Measurements from ENCODE around the gene KRT36.

Gene KRT36

DNA sequence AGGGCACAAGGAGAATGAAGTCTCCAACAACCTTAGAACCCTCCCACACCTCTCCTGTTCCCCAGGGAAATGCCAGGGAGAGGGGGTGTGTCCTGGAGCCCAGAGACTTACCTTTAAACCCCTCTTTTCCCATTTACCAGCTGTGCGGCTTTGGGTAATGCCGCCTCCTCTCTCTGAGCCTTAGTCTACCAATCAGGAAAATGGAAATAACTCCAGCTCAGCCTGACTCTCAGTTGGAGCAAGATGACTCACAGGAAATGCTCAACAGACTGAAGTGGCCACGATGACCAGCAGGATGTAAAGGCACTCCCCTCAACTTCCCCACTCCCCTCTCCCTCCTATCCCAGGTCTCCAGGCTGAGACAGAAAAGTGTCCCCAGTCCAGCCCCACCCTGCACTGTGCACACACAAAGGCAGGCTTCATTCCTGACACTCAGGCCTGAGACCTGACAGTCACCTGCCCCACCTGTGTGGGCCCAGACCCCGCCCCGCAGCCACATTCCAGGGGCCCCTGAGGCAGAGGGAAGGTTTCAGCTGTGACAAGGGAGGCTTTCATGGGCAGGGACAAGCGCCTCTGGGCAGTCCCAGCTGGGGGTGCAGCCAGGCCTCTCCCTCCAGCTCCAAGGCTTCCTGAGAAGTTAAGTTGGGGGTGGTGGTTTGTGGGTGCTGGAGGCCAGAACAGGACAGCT is 32.0 kb upstream of the KRT36 start:
- no peak for DNase-seq (ENCODE audit: low read depth)

DNA sequence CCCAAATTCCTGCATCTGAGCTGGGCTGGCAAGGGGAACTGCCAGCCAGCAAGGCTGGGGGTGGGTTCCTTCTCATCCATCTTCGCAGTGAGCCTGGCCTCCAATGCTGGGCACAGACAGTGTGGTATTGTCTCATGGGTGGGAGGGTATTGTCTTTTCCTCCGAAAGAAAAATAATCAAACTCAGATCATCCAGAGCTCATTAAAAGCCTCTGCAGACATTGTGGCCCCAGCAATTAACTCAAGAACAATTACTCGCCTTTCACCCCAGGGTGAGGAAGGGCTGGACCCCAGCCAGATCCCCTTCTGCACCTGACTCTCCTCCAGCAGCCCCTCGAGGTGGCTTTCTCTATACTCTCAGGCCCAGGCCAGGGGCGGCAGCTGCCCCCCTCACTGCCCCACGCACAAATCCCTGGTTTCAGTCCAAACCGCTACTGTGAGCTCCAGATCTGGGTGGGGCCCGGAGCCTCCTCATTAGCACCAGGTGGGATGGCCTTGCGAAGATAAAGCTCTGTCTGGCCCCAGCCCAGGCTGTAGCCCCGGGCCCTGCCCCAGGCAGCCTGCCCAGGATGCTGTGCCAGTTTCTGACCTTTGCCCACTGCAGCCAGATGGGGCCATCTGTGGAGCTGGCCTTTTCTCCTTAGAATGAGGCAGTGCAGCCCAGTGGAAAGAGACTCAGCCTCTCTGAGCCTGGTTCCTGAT is 31.3 kb upstream of the KRT36 start:
- DNase-seq (ENCODE audit: low read depth), result no peak

DNA sequence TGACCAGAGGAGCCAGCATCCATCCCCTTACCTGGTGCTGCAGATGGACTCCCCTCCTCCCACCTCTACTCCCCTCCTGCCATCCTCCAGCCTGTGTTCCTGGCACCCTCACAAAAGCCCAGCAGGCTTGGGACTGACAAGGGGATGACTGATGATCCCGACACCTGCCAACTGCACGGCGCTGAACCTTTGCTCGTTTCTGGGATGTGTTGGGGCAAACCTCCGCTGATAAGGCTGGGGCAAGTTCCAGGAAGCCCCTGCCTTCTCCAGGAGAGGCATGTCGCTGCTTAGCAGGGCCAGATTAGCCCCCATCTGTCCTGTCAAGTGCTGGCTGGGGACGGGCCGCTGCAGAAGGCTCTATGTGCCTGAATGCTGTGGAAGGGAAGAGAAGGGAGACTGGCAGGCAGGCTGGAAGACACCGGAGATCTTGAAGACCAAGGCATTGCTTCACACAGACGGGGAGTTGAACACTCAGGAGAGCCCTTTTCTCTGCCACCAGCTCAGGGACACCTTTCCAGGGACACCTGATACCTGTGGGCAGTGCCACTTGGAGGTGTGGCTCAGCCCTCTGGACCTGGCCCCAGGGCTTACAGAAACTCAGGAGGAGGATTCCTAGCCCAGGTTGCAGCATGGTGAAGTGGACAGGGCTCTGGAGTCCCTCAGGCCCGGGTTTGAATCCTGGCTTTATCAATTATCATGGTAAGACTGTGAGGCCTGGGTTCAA is 30.0 kb upstream of the KRT36 start:
- DNase-seq (ENCODE audit: low read depth), result no peak

DNA sequence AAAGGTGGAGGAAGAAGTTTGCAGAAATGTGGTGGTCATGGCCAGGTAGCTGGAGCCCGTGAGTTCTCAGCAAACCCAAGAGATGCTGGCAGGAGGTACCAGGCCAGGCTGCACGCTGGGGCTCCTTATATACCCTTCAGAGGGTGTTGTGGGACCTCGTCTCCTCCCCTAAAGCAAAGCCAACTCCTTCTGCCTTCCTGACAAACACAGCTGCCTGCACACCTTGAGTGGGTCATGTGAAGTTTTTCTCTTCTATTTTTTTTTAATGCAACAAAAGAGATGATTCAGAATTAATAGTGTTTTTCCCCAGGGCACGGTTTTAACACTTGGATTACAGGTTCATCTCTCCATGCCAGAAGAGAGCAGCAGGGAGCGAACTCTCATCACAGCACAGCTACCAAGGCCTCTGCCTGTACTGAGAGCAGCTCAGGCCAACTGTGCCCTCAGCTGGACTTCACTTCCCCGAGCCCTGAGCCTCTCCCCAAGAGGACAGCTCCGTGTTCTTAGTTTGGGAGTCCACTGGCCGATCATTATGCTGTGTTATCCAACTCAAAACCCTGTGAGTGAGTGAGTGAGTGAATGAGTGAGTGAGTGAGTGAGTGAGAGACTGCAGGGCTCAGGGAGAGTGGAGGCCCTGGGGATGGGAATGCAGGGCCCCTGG is 29.2 kb upstream of the KRT36 start, which contains the start of gene KRT15:
Gene KRT15 (minus strand): TSS at position 102 of the 661 bp plus-strand sequence. CDS start 63 bp downstream, at position 39.
- DNase-seq (ENCODE audit: low read depth), result no peak

DNA sequence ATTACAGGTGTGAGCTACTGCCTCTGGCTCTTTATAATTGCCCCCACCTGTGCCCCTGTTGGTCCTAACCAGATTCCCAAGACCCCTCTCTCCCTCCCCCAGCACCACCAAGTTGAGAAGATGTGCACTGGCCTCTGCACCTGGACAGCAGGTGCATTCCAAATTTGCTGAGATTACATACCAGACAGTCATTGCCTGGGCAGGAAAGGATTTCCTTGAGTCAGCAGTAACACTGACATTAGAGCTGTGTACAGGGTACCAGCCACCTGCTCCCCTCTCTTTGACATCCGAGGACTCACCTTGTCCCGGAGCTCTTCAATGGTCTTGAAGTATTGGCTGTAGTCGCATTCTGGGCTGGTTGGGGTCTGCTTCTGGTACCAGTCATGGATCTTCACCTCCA is 28.3 kb upstream of the KRT36 start:
- no peak for DNase-seq (ENCODE audit: low read depth)

DNA sequence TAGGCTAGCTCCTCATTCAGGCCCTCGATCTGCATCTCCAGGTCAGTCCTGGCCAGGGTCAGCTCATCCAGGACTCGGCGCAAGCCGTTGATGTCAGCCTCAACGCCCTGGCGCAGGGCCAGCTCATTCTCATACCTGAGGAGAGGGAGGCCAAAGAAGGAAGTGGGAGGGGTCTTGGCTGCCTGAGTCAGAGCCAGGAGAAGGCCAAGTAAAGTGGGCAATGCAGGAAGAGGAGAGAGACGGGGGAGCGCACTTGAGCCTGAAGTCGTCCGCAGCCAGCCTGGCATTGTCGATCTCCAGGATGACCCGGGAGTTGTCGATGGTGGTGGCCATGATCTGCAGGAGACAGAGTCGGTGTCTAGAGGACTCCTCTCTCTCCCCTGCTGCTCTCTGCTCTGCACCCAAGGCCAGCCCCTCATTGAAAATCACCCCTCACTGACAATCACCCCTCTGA is 27.1 kb upstream of the KRT36 start:
- DNase-seq (ENCODE audit: low read depth), result no peak

DNA sequence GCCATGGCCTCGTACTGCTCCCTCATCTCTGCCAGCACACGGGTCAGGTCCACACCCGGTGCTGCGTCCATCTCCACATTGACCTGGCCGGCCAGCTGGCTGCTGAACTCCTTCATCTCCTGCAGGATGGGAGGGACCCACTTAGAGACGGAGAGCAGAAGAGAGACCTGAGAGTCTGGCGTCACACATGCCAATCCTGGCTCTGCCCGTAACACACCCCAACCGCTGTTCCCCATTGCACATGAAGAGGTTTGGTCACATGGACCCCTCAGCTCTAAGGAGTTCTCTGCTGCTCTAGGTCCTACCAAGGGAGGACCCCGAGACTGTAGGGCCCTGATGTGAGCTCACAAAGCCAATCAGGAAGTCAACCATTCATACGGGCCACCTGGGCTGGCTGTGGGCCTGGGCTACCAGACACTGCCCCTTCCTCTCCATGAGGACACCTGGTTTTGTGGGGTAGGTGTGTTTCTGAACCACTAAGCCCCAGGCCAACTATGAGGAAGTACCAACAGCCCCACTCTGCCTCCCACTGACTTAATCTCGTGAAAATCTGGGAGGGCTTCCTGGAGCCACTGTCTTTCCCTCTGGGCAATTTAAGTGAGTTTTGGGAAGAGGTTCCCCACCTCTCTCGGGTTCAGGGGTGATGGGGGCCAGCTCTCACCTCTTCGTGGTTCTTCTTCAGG is 26.6 kb upstream of the KRT36 start:
- DNase-seq (ENCODE audit: low read depth), result no peak

DNA sequence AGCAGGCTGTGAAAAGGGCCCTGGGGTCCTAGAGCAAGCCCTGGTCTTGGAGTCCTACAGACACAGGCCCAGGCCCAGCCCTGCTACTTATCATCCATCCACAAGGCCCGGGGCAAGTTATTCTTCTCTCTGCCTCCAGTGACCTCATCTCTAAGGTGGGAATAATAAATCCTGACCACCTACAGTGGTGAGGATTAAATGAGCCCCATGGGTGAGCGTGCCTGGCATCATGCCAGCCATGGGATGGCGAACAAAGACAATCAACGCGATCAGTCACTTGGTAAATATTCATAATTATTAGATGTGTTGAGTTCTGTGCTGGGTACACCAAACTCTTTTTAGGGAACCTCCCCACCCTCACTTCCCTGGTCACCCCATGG is 23.4 kb upstream of the KRT36 start:
- no peak for DNase-seq (ENCODE audit: low read depth)

DNA sequence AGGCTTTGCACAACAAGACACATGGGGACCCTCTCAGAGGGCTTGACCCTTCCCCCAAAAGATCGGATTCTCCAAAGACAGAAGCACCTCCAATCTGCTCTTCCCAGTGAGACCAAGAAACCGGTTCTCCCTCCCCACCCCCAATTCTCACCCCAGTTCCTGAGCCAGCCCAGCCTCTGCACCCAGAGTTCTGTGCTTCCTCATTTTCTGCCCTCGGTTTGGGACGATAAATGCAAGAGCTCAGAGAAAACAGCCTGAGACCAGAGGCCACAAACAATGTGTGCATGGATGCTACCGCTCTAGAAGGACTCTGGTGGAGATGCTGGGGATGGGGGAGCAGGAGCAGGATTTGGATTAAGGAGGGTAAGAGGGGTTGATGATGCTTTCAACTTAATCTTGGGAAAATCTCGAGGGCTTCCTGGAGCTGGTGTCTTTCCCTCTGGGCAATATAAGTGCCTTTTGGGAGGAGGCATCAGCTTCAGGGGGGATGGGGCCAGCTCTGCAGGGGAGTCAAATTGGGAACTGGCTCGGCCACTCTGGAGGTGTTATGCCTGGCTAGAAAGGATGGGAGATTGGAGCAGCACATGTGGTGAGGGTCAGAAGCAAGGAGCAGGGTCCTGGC is 22.9 kb upstream of the KRT36 start:
- DNase-seq (ENCODE audit: low read depth), result no peak

DNA sequence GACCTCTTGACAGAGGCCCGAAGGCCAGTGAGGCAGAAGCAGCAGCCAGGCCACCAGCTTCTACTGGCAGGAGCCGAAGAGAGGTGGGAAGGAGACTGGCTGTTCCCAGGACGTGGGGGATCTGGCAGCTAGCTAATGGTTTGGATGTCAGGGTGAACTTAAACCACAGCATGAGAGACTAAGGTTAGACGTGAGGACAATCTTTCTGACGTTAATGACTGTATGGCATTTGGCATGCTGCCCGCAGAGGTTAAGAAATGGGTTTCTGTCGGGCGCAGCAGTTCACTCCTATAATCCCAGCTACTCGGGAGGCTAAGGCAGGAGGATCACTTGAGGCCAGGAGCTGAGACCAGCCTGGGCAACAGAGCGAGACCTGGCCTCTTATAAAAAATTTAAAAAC is 22.0 kb upstream of the KRT36 start:
- DNase-seq (ENCODE audit: low read depth), result no peak

DNA sequence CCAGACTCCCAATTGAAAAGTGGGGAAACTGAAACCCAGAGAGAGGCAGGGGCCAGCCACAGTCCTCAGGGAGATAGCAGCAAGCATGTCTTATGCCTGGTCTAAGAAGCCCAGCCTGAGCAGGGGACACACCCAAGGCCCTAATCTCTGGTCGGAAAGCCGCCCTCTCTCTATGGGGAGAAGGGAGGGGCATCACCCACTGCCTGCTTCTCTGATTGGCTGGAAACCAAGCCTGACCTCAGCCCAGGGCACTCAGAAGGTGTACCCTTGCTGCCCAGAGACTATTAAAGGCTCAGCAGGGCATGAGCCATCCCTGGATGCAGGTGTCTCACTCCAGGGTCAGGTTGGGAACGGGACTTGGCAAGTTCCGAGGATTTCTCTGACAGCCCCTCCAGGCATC is 21.4 kb upstream of the KRT36 start:
- DNase-seq (ENCODE audit: low read depth), result no peak

DNA sequence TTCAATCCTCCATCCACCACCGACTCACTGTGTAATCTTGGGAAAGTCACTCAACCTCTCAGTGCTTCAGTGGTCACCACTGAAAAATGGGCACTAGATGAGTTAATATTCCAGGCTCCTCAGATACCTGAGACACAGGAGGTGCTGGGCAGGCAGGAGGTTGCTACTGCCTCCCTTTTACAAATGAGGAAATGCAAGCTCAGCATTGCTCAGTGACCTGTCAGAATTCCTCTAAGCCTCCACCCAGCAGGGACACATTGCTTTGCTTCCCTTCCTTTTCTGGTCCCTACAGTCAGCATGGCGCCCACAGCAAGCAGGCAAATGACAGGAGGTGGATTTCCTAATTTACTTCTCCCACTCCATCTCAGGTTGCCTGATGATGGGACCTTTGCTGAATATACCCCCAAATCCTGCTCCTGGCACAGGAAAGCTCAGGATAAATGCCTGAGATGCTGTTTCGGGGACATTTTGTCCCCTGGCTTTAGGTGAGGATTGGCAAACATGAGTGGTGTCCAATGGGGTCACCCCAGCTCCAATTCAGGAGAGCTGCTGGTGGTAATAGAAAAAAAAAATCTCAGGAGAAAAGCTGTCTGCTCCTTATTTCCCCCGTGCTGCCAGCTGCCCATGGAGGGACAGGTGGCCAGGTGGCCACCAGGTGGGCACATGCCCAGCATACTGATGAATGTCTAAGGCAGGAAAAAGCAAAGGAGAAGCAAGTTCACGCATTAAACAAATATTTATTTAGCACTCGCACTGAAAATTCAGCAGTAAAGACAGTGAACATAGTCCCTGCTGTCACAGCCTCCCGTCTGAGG is 20.7 kb upstream of the KRT36 start:
- no peak for DNase-seq (ENCODE audit: low read depth)

DNA sequence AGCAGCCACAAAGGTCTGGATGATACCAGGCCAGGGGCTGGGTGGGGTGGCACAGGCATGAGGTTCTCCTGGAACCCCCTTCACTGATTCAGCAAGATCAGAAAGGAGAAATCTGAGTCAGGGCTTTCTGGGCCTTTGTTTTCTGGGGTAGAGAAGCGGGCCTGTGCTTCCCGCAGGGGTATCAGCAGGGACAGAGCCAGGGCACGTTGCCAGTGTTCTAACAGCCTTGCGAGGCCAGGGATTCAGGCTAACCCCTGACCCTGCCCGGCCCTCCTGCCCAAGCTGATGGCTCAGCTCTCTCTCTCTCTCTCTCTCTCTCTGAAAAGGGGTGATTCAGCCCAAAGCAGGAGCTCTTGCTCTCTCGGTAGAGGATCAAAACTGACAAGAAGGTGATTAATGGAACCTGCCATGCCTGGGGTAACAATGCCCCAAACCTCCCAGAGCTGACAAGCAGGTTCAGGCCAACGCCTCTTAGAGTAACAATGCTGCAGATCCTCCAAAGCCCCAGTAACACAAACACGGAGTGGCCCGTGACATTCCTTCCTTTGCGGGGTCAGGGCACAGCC is 17.7 kb upstream of the KRT36 start:
- no peak for DNase-seq (ENCODE audit: low read depth)

DNA sequence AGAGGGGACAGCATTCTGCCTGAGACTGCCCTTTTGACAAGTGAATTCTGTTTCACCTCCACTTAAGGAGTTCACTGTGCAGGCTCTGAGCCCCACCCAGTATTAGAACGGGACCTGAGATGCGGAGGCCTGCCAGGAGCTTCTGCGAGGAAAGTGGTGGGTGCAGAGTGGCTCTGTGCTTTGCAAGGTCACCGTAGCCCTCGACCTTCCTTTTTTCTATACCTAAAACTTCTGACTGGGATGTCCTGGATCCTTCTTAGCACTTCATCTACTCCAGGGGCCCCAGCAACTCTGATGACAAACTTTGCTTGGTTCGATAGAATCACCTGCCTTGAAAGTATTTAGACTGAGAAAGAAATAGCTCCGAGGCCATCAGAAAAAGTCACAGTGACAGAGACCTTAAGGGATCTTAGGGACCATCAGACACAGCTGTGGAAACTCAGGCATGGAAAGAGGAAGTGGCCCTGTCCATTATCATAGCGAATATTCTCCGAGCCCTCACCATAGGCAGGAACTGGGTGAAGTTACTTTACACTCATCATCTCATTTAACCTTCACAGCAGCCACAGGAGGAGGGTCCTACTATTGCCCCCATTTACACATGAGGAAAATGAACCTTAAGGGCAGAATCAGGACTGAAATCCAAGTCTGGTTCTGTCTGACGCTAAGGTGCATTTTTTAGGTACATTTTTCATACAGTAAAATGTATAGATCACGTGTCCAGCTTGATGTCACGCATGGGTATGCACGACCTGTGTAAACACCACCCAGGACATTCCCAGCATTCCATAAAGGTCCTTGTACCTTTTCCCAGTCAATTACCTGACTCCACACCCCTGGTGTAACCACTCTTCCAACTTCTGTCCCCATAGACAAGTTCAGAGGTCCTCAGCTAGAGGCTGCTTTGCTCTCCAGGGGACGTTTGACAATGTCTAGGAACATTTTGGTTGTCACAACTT is 16.4 kb upstream of the KRT36 start:
- no peak for DNase-seq (ENCODE audit: low read depth)

DNA sequence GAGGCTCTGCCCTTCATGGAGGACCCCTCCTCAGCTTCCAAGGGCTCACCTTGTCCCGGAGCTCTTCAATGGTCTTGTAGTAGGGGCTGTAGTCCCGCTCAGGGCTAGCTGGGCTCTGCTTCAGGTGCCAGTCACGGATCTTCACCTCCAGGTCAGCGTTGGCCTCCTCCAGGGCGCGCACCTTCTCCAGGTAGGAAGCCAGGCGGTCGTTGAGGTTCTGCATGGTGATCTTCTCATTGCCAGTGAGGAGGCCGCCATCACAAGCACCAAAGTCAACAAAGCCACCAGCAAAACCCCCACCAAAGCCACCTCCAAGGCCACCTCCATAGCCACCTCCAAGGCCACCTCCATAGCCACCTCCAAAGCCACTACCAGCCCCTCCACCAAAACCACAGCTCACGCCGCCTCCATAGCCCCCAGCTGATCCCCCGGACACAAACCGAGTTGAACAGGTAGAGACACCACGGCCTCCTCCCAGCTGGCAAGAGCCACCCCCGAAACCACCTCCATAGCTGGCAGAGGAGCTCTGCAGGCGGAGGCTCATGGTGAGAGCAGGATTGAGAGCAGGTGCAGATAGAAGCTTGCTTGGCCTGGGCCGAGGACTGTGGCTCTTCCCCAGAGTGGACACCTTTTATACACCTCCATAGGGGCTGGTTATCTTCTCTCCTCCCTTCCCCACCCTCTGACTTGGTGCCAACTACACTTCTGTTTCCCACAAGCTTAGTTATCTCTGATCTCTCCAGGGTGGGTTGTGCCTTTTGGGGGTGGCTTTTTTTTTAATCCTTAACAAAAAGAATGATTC is 15.5 kb upstream of the KRT36 start, which contains the start of gene KRT13:
Gene KRT13 (minus strand): TSS at position 606 of the 802 bp plus-strand sequence. CDS start 62 bp downstream, at position 544.
- no peak for DNase-seq (ENCODE audit: low read depth)

DNA sequence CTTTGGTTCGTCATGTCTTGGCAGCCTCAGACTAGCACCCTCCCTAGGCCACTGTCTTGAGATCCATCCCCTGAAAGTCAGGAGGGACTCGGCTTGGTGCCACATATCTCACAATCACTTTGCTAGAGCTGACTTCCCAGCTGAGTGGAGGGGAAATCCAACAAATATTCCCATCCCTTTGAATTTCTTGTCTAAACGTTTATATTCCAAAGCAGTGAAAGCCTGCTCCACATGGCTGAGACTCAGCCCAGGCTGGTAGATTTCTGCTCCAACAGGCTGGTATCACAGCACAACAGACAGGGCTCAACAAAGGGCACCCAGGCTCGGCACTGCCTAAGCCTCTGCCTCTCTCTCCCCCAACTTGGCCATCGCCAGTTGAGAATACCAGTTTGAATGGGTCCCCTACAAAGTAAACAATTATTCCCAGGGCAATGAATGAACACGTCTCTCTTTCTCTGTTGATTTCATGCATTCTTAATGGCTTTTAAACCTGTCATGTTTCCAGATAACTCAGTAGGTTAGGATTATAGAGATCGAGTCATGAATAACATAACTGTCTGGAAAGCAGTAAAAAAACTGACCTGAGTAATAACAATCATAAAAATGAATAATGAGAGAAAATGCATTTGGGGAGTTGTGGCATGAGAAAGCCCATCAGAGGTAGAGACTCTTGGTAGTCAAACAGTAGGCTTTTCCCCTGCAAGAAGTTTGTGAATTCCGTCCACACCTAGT is 14.7 kb upstream of the KRT36 start:
- no peak for DNase-seq (ENCODE audit: low read depth)

DNA sequence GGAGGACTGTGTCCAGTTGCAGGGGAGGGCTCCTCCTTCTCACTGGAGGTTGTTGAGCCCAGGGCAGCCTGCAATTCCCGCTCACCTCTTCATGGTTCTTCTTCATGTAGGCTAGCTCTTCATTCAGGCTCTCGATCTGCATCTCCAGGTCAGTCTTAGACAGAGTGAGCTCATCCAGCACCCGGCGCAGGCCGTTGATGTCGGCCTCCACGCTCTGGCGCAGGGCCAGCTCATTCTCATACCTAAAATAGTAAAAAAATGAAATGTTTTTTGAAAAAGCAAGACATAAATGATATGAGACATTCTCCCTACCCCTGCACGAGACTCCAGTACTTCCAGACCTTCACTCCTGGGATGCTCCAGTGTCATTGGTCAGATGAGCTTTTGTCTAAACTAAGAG is 13.5 kb upstream of the KRT36 start:
- DNase-seq (ENCODE audit: low read depth), result no peak
